T-cell (primary cell): ENCODE data around the gene XKR8. TPM values are rescaled to one million over a fixed set of nuclear protein-coding genes. Genes with fewer than 3 reads are reported as not detected.
"Not testable (repeated sequence)": the region's sequence is repeated elsewhere in the genome, so short reads cannot be mapped to it uniquely, and the experiment has no call there.

ENCODE experiments used
- ATAC-seq, 4 experiments: fragments of 200-7000 bp in 3 of 4; fragments of 150-1000 bp in 1 of 4; cut with Tn5 transposase; replicated peaks in 1 of 4; 1 replicate in 3 of 4; 2 replicates in 1 of 4; pipeline ENCODE4 v1.10.0; 2021; ENCODE audit warnings: moderate library complexity in 3 of 4, mild to moderate bottlenecking in 2 of 4, moderate number of reproducible peaks in 1 of 4
- CTCF ChIA-PET, 2 donors: fragments of 300-600 bp; sonication (Branson Sonifier 250); formaldehyde crosslinking; loops; one replicate each; lab custom pipeline; 2022; ENCODE audit warnings: antibody characterized with exemption in 2 of 2; lab: Charles Lee
- POLR2A ChIA-PET, 2 donors: fragments of 300-600 bp; sonication (Branson Sonifier 250); formaldehyde crosslinking; loops; one replicate each; lab custom pipeline; 2022; ENCODE audit warnings: antibody characterized with exemption in 2 of 2; lab: Charles Lee
- DNase-seq, 35 experiments: peaks; one replicate each; pipeline versions ENCODE4 v3.0.0 to v3.0.0-alpha.2; 2013 to 2023
- H3K27ac ChIP-seq: one replicate; pipeline ENCODE4 v1.5.1; 2013; ENCODE audit warnings: low read length
- H3K27me3 ChIP-seq, 2 experiments: replicated peaks in 1 of 2; 1 replicate in 1 of 2; 2 replicates in 1 of 2; pipeline versions ENCODE4 v1.6.1 to v1.7.0; 2013; ENCODE audit warnings: low read length in 1 of 2, mixed read lengths in 1 of 2; ENCODE audit not compliant: control insufficient read depth in 2 of 2, insufficient read depth in 2 of 2; ENCODE audit errors: extremely low read depth in 1 of 2
- H3K36me3 ChIP-seq, 2 donors: 1 replicate in 1 of 2; 2 replicates in 1 of 2; pipeline versions ENCODE4 v1.6.1 to v1.7.0; 2013; ENCODE audit warnings: low read length in 1 of 2; ENCODE audit not compliant: control insufficient read depth in 2 of 2, insufficient read depth in 1 of 2; ENCODE audit errors: extremely low read depth in 1 of 2
- H3K4me1 ChIP-seq, 2 experiments: 1 replicate in 1 of 2; 2 replicates in 1 of 2; pipeline versions ENCODE4 v1.6.1 to v1.7.0; 2013; ENCODE audit warnings: low read length in 2 of 2, mixed read lengths in 1 of 2; ENCODE audit not compliant: insufficient read depth in 2 of 2, control insufficient read depth in 1 of 2; ENCODE audit errors: extremely low read depth in 1 of 2
- H3K4me3 ChIP-seq, 2 donors: 1 replicate in 1 of 2; 2 replicates in 1 of 2; pipeline versions ENCODE4 v1.5.1 to v1.7.0; 2013; ENCODE audit warnings: mild to moderate bottlenecking in 2 of 2, low read length in 1 of 2, moderate library complexity in 1 of 2; ENCODE audit not compliant: control insufficient read depth in 1 of 2; ENCODE audit errors: extremely low read depth in 1 of 2
- H3K9me3 ChIP-seq: 2 replicates; pipeline ENCODE4 v1.7.0; 2013
- H3K27ac Mint-ChIP-seq, 2 donors: one replicate each; pipeline ENCODE4 v1.8.0; 2020 to 2021; ENCODE audit warnings: mild to moderate bottlenecking in 2 of 2, mixed read lengths in 2 of 2
- H3K27me3 Mint-ChIP-seq, 2 donors: one replicate each; pipeline ENCODE4 v1.8.0; 2021 to 2022; ENCODE audit warnings: mixed read lengths in 2 of 2
- H3K36me3 Mint-ChIP-seq: one replicate; pipeline ENCODE4 v1.8.0; 2021; ENCODE audit warnings: mixed read lengths
- H3K4me1 Mint-ChIP-seq, 3 donors: one replicate each; pipeline ENCODE4 v1.8.0; 2020 to 2022; ENCODE audit warnings: mixed read lengths in 3 of 3, mild to moderate bottlenecking in 1 of 3
- H3K4me3 Mint-ChIP-seq, 3 donors: one replicate each; pipeline ENCODE4 v1.8.0; 2020 to 2022; ENCODE audit warnings: mild to moderate bottlenecking in 3 of 3, mixed read lengths in 3 of 3, moderate library complexity in 3 of 3
- H3K9me3 Mint-ChIP-seq, 3 donors: one replicate each; pipeline ENCODE4 v1.8.0; 2020 to 2022; ENCODE audit warnings: mixed read lengths in 3 of 3
- WGBS: methylation state at CpG from one replicate; pipeline ENCODE4 v1.1.5; 2013; ENCODE audit warnings: missing lambda C conversion rate; ENCODE audit not compliant: insufficient coverage; 5-methylcytosine and 5-hydroxymethylcytosine counted together
- total RNA-seq, 35 experiments: library from RNA in 6 of 35; stranded (reverse) in 6 of 35; fragments of 120-200 nt in 1 of 35; gene quantifications; one replicate each; pipeline versions ENCODE4 v1.2.1 to v1.2.4 and lab custom pipeline; 2013 to 2026

Gene XKR8
- total RNA-seq, 5 donors from 2014 or later (not counting 1 experiment from before 2014, with no cell fraction given): 7.7 to 18.3 (median 14.4) TPM

DNA sequence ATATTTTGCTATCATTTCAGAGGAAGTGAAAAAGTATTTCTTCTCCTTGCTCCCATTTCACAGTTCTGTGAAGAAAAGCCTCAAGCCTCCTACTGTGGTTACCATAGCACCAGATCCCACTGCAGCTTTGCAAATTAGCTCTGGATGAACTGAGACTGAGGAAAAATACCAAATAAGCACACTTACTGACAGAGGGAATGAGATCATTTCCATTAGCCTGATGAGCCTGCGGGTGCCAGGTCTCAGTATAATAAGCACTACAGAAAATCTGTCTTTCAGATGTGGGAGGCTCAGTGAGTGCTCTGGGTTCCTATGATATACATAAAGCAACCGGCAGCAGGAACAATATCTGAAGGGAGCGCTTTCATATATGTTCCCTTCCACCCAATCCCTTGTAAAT, 21.4 kb downstream of the XKR8 start:
- H3K4me1 Mint-ChIP-seq: no peaks in the 10 kb centered on the region
- H3K9me3 Mint-ChIP-seq: no peaks in the 10 kb centered on the region
- no peaks in the 10 kb centered on the region for H3K27me3 Mint-ChIP-seq
- Histone ChIP-seq H3K36me3 (peaks cover 7 to 12% of the 10 kb centered on the region in 2 donors), H3K27ac (no peak overlapping the region), H3K27me3 (no peaks in the 10 kb centered on the region), H3K9me3 (no peaks in the 10 kb centered on the region), H3K4me3 (no peak overlapping the region), H3K4me1 (no peaks in the 10 kb centered on the region)
- POLR2A ChIA-PET: interaction anchor here in 1 of 2 donors (0.5 kb wide), 1 partner anchor 443 kb away, joined by 7 read pairs; no protein-coding TSS in a partner anchor
- peaks cover 14% of the 10 kb centered on the region for H3K36me3 Mint-ChIP-seq
- DNase-seq (no peak), ATAC-seq (no peak)
- H3K4me3 Mint-ChIP-seq: no peak overlapping the region
- CTCF ChIA-PET: interaction anchor here (0.5 to 3.2 kb wide), 6 partner anchors 37 to 1063 kb away, joined by 3 to 28 read pairs (median 3); no protein-coding TSS in a partner anchor
- 100% methylated on average over 1 of the region's 3 CpGs for WGBS
- no peak overlapping the region for H3K27ac Mint-ChIP-seq

- H3K27me3 Mint-ChIP-seq: no peaks in the 10 kb centered on the region
- no peak overlapping the region for H3K4me3 Mint-ChIP-seq
- peaks cover 33 to 38% (median 35%) of the 10 kb centered on the region in 3 donors for H3K4me1 Mint-ChIP-seq
- ChIA-PET CTCF (interaction anchor here in 1 of 2 donors (0.7 to 1.0 kb wide), 4 partner anchors 46 to 887 kb away, joined by 3 to 4 read pairs (median 3); no protein-coding TSS in a partner anchor), POLR2A (interaction anchor here in 1 of 2 donors (0.5 to 0.6 kb wide), 2 partner anchors 467 to 1085 kb away, joined by 3 read pairs; no protein-coding TSS in a partner anchor)
- H3K27ac ChIP-seq: peak overlapping the region; percentile 77
- ATAC-seq (no peak), DNase-seq (peak in 1 of 35 experiments; percentile 17)
- peaks cover 39% of the 10 kb centered on the region for H3K36me3 Mint-ChIP-seq
- H3K9me3 ChIP-seq: no peaks in the 10 kb centered on the region
- H3K27ac Mint-ChIP-seq: peak overlapping the region; percentile 56 to 90
- WGBS: 67% methylated on average over 1 of the region's 3 CpGs
- H3K36me3 ChIP-seq: peaks cover 6 to 36% of the 10 kb centered on the region in 2 donors
- no peaks in the 10 kb centered on the region for H3K27me3 ChIP-seq
- H3K4me1 ChIP-seq: peaks cover 12 to 20% of the 10 kb centered on the region in 2 experiments
- no peaks in the 10 kb centered on the region for H3K9me3 Mint-ChIP-seq
- no peak overlapping the region for H3K4me3 ChIP-seq
Observed at GRCh38 chr1:27990920-27991537, 31.3 kb downstream of the XKR8 start.

DNA sequence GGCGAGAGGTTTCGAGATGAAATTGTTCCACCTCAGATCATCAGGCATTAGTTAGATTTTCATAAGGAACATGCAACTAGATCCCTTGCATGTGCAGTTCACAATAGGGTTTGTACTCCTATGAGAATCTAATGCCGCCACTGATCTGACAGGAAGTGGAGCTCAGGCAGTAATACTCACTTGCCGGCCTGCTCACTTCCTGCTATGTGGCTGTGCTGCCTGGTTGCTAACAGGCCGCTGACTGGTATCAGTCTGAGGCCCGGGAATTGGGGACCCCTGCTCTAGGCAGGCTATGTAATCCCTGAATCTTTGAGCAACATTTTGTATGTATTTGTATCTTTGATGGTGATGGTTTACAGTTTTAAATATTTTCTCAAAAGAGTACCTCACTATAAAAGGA, 32.5 kb downstream of the XKR8 start:
- H3K27me3 Mint-ChIP-seq: no peaks in the 10 kb centered on the region
- peaks cover 11 to 41% of the 10 kb centered on the region in 2 donors for H3K36me3 ChIP-seq

GRCh38 chr1:27993241-27993640, 33.5 kb downstream of the XKR8 start:
- Histone ChIP-seq H3K4me3 (no peak overlapping the region), H3K9me3 (no peaks in the 10 kb centered on the region), H3K36me3 (peaks cover 11 to 41% of the 10 kb centered on the region in 2 donors), H3K4me1 (peaks cover 12 to 20% of the 10 kb centered on the region in 2 experiments), H3K27me3 (no peaks in the 10 kb centered on the region), H3K27ac (peak overlapping the region; percentile 77)
- Mint-ChIP-seq H3K9me3 (no peaks in the 10 kb centered on the region), H3K4me3 (peak overlapping the region in 2 of 3 donors; percentile 13 to 33), H3K36me3 (peaks cover 53% of the 10 kb centered on the region), H3K27ac (peak overlapping the region; percentile 90 to 97), H3K4me1 (peaks cover 33 to 40% (median 39%) of the 10 kb centered on the region in 3 donors), H3K27me3 (no peaks in the 10 kb centered on the region)
- ATAC-seq (peak; percentile 55 to 66 (median 60)), DNase-seq (peak in 17 of 35 experiments; percentile 2 to 45 (median 5))
- POLR2A ChIA-PET: interaction anchor here (0.5 to 0.6 kb wide), 4 partner anchors 18 to 966 kb away, joined by 3 to 5 read pairs (median 3); no protein-coding TSS in a partner anchor
- WGBS: no CpG with 5 or more reads among the region's 3 CpGs
- CTCF ChIA-PET: interaction anchor here (0.7 to 1.3 kb wide), 2 partner anchors 136 to 203 kb away, joined by 3 read pairs; no protein-coding TSS in a partner anchor

More for the DNA sequence above, 32.5 kb downstream of the XKR8 start:
- Mint-ChIP-seq H3K4me3 (peak overlapping the region in 1 of 3 donors; percentile 28), H3K36me3 (peaks cover 47% of the 10 kb centered on the region), H3K4me1 (peaks cover 34 to 41% (median 35%) of the 10 kb centered on the region in 3 donors), H3K9me3 (no peaks in the 10 kb centered on the region), H3K27ac (peak overlapping the region; percentile 90 to 97)
- Histone ChIP-seq H3K9me3 (no peaks in the 10 kb centered on the region), H3K27me3 (no peaks in the 10 kb centered on the region), H3K27ac (peak overlapping the region; percentile 77), H3K4me1 (peaks cover 12 to 20% of the 10 kb centered on the region in 2 experiments), H3K4me3 (no peak overlapping the region)
- 43% methylated on average over 4 of the region's 6 CpGs for WGBS
- ChIA-PET POLR2A (interaction anchor here (0.6 kb wide), 3 partner anchors 99 to 246 kb away, joined by 3 to 9 read pairs (median 6); no protein-coding TSS in a partner anchor), CTCF (interaction anchor here (0.6 to 1.4 kb wide), 5 partner anchors 16 to 135 kb away, joined by 3 to 7 read pairs (median 3); no protein-coding TSS in a partner anchor)
- ATAC-seq: peak; percentile 94 to 99 (median 98)
- DNase-seq: peak; percentile 20 to 72 (median 54)

DNA sequence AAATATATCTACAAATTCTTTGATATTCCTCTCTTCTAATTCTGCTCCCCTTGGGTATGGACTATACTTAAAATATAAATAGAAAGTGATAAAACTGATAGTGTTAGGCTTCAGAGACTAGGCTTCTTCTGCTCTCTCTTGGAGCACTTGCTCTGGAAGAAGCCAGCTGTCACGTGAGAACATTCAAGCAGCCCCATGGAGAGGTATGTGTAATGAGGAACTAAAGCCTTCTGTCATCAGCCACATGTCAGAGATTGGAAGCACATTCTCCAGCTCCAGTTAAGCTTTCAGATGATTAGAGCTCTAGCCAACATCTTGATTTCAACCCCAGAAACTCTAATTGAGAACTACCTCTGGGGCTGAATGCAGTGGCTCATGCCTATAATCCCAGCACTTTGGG, 34.3 kb downstream of the XKR8 start:
- CTCF ChIA-PET: no interaction called here
- no peak for ATAC-seq
- Histone ChIP-seq H3K36me3 (peaks cover 11 to 40% of the 10 kb centered on the region in 2 donors), H3K9me3 (no peaks in the 10 kb centered on the region), H3K27me3 (no peaks in the 10 kb centered on the region), H3K4me1 (peaks cover 12 to 20% of the 10 kb centered on the region in 2 experiments), H3K27ac (peak overlapping the region; percentile 77), H3K4me3 (no peak overlapping the region)
- WGBS: no CpG with 5 or more reads among the region's 1 CpG
- H3K36me3 Mint-ChIP-seq: peaks cover 48% of the 10 kb centered on the region
- H3K27ac Mint-ChIP-seq: peak overlapping the region; percentile 90 to 97
- POLR2A ChIA-PET: no interaction called here
- no peak for DNase-seq
- H3K27me3 Mint-ChIP-seq: no peaks in the 10 kb centered on the region
- no peaks in the 10 kb centered on the region for H3K9me3 Mint-ChIP-seq
- peaks cover 33 to 40% (median 39%) of the 10 kb centered on the region in 3 donors for H3K4me1 Mint-ChIP-seq
- no peak overlapping the region for H3K4me3 Mint-ChIP-seq

DNA sequence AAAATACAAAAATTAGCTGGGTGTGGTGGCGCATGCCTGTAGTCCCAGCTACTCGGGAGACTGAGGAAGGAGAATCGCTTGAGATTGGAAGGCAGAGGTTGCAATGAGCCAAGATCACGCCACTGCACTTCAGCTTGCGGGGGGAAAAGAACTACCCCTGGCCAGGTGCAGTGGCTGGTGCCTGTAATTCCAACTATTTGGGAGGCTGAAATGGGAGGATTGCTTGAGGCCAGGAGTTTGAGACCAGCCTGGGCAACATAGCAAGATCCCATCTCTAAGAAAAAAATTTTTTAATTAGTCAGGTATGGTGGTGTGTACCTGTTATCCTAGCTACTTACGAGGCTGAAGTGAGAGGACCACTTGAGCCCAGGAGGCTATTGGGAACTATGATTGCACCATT, 34.8 kb downstream of the XKR8 start:
- H3K27ac ChIP-seq, POLR2A ChIA-PET, H3K27me3 ChIP-seq, H3K4me3 Mint-ChIP-seq, CTCF ChIA-PET, H3K4me3 ChIP-seq, H3K27me3 Mint-ChIP-seq, DNase-seq, H3K9me3 Mint-ChIP-seq, ATAC-seq, H3K9me3 ChIP-seq: not testable (repeated sequence)
- Histone ChIP-seq H3K36me3 (peaks cover 11 to 39% of the 10 kb centered on the region in 2 donors), H3K4me1 (peaks cover 12 to 20% of the 10 kb centered on the region in 2 experiments)
- 100% methylated on average over 4 of the region's 6 CpGs for WGBS
- Mint-ChIP-seq H3K4me1 (peaks cover 33 to 40% (median 39%) of the 10 kb centered on the region in 3 donors), H3K36me3 (peaks cover 48% of the 10 kb centered on the region), H3K27ac (peak overlapping the region; percentile 39 to 90)
